ENCODE data around the gene PPP1R7.

PPP1R7 gene

DNA sequence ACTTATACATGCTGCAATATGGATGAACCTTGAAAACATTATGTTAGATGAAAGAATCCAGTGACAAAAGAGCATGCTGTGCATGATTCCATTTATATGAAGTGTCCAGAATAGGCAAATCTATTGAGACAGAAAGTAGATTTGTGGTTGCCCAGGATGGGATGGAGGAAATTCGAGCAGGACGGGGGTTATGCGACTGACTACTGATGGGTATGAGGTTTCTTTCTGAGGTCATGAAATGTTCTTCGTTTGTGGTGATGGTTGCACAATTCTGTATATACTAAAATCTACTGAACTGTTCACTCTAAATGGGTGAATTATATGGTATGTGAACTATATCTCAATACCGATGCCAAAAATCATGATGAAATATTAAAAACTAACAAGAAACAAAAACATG, 29.3 kb upstream of the PPP1R7 start:
- DNase-seq, result no peak

DNA sequence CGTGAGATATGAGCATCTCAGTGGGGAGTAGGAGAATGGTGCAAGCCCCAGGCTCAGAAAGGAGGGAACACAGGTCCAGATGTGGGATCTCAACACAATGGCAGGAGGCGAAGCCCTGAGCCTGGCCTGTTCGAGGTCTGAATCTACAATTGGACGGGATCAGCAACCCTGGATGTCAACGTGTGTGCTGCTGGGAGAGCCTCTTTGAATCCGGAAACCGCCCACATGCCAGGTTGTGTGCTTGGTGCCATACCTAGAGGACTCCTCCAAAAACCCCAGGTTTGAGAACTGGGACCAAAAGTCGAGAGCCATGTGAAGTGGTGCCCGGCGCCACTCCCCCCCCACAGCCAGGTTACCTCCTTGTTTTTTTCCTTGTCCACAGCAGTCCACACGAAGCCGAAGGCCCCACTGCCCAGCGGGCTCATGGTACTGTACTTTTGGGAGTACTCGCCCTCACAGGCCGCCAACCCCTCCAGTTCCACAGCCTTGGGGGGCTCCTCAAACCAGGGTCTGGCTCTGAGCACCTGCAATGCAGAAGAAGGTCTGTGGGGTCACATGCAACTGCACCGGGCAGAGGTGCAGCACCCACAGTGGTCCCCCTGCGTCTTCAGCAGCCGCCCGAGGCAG, 27.8 kb upstream of the PPP1R7 start:
- no peak for DNase-seq

DNA sequence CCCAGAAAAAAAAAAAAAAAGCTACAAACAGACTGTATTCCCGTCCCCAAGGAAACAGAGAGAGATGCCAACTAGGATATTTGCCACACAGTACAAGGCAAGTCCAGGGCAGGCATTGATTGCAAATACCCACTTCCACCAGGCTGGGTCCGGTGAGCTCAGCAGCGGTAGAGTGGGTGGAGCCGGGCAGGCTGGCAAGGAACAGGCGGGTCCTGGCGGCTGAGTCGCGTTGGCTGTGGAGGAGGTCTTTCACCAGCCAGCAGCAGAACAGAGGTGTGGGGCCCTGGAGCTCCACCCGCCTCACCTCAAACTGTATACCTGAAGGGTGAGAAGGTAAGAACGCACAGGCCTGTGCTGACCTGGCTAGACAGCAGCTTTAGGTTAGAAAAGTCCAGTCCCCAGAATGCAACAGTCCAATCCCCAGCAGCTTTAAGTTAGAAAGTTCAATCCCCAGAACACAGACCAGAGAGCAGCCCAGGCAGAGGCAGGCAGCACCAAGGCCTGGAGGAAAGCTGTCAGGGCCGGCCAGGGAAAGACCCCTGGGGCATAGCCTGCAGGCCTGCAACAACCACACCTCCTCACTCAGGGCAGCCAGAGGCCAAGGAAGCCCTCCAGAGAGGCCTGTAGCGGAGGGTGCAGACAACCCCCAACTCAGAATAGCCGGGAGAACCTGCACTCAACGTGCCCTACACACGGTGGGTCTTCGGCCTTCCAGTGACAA, 26.3 kb upstream of the PPP1R7 start:
- peak; percentile 27 to 38 for DNase-seq

DNA sequence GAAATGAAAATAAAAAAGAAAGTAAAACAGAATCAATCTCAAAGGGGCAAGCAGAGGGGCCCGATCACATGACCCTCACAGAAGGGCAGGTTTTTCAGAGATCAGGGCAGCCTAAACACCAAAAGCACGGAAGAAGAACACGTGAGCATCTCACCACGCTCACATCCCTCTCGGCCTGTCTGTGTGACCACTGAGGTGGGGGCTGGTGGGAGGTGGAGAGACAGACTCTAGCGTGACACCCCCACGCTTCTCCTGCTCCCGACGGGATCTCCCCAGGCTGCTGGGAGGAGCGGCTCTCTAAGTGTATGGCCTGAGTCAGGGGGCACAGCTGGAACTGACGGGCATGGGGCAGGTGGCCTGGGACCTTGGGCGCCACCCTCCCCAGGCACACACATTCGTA, 24.6 kb upstream of the PPP1R7 start:
- DNase-seq, result no peak

DNA sequence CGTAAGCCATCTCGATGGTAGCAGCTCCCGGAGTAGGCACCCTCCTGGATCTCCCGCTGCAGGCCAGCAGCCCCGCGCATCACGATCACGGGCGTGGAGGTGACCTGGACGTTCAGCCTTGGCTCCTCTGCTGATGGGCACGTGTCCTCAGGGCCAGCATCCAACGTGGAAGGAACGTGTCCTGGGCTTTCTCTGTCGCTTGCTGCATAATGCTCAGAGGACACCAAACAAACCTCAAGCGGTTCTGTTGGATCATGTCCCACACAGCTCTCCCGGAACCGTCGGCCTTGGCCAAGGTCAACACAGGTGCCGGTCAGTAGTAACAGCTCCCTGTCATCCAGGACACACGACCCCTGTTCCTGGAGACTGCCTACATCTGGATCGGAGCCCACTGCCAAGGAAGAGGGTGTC, 24.1 kb upstream of the PPP1R7 start:
- DNase-seq, result no peak

DNA sequence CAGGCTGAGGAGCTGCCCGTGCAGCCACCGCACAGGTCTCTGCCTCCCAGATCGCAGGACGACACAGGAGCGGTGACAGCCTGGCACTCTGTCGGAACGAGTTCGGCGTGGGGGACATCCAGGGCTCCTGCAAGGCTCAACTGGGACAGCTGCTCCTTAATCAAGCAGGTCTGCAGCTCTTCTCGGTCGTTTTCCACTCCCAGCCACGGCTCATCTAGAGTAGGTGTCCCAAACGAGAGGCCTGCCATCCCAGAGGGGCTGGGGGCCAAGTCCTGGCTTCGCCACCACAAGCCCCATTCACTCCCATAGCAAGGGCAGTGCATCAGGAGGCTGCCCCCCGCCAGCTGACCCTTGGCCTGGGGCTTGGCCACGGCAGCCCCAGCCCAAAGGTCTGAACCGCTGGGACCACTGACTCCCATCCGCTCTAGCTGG, 23.5 kb upstream of the PPP1R7 start:
- no peak for DNase-seq

DNA sequence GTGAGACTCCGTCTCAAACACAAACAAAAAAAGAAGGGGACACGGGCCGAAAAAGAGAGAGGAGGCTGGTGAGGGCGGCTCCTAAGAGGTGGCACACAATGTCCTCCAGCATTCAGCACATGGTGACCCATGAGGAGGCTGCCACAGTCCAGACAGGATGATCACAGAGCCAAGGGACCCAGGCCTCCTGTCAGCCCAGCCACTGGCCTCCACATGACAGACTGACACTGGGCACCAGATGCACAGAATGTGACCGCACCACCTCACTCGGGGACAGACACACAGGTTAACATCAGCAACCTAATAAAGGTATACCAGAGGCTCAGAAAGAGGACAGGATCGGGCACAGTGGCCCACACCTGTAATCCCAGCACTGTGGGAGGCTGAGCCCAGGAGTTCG, 22.0 kb upstream of the PPP1R7 start:
- no peak for DNase-seq

DNA sequence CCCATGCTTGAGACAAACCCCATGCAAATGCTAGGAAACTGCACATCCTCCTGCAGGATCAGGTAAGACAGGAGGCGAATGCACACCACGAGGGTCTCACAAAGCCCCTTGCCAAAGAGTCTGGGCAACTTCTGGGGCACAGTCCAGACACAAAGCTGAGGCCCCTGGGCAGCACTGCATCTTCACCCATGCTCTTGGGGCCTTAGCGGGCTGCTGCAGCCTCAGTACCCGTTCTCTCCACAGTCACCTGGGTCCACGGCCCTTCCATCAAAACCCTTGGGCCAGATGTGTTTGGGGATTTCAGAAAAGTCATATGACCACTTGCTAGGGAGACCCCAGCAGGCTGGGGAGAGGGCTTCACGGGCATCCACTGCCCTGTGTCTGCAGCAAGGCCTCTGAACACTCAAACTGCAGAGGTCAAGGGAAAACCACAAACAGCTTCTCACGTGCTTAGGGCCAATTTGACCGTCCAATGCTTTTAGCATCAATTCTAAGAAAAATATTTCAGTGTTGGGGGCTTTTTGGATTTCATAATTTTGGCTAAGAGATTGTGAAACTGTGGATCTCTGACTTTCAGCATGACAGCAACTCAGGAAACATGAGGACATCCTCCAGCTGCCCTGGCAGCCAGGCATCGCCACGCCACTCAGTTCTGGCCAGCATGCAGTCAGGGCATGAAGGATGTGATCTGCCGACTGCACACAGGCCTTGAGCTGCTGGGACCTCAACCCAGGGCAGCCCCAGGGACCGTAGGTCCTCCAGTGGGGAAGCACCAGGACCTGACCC, 21.0 kb upstream of the PPP1R7 start:
- no peak for DNase-seq

DNA sequence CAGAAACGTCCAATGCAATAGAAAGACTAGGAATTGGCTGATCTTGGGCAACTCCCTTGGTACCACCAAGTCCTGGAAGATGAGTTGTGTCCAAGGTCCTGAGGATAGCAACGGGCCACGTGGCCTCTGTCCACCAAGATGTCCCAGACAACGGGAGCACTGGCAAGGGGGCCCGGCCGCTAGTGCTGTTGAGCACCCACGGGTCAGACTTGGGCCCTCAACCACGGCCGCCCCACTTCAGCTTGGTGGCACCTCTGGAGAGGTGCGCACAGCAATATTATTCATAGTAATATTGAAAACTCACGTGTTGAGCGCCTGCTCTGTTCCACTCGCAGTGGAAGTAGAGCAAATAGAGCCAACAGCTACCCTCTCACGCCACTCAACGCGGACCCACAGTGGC, 20.0 kb upstream of the PPP1R7 start:
- DNase-seq, result no peak

DNA sequence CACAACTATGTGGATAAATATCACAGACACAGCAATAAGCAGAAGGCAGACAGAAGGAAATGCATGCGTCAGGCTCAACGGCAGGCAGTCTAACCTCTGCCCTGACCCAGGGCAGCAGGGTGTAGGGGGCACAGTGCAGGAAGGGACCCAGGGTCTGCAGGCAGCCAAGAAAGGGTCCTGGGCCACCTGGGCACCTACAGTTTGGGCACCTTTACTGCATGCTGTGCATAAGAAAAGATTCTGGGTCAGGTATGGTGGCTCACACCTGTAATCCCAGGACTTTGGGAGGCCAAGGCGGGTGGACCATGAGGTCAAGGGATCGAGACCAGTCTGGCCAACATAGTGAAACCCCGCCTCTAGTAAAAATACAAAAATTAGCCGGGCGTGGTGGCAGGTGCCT, 18.7 kb upstream of the PPP1R7 start:
- DNase-seq, result no peak

DNA sequence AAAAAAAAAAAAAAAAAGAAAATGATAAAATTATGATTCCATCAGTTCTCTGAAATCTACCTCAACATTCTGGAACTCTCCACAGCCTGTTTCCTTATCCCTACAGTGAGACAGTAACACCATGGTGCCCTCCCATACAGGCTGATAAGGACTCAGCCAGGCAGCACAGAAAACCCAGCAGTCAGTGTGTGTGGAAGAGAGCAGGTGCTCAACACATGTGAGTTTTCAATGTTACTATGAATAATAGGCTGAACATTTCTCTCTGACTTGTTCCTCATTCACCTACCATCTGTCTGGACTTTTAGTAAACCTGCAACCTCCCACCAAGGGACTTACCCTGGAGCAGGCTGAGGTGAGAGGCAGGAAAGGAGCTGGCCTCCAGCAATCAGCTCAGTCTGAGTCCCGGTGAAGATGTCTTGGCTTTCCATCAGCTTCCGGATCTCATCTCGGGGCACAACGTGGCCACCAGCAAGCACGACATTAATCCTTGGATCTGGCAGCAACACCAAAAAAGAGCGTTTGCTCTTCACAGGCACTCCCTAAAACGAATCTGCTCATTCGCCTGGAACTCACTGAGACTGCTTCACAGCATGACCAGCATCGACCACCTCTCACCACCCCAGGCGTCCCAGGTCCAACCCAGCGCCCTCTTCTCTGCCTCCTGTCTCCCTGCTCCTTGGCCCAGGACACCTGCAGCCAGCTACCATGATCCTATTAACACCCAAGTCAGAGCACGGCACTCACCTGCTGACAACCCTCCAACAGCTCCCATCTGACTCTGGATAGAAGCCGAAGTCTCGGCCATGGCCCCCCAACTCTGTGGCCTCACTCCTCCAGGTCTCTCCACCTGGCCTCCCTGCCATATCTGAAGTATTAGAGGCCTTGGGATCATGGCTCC, 17.5 kb upstream of the PPP1R7 start:
- DNase-seq, result no peak

DNA sequence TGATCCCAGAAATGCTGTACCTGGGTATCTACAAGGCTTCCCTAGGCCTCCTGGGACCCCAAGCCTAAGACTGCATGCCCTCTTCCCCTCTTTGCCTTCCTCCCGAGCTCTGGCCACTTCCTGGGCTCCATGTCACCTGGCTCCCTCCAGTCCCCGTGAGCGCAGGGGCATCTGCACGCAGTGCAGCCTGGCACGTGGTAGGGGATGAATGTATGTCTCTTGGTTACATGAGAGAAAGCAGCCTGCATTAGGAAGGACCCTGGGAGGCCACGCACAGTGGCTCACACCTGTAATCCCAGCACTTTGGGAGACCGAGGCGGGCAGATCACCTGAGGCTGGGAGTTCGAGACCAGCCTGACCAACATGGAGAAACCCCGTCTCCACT, 16.8 kb upstream of the PPP1R7 start:
- no peak for DNase-seq

DNA sequence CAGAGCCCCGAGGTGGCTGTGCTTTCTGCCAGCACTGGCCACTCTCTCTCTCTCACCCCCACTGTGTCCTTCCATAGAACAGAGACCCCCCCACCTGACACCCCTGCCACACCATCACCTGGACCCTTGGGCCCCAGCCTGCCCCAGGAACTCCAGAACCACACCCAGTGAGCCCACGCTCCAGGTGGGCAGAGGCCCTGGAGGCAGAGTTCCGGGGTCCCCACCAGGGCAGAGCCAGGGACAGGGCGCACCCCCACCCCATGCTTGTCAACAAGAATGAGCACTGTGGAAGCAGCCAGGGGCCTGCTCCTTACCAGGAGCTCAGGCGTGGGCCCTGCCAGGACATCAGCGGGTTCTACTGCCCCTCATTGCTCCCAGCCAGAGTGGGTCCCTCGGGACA, 15.6 kb upstream of the PPP1R7 start:
- DNase-seq, result no peak

DNA sequence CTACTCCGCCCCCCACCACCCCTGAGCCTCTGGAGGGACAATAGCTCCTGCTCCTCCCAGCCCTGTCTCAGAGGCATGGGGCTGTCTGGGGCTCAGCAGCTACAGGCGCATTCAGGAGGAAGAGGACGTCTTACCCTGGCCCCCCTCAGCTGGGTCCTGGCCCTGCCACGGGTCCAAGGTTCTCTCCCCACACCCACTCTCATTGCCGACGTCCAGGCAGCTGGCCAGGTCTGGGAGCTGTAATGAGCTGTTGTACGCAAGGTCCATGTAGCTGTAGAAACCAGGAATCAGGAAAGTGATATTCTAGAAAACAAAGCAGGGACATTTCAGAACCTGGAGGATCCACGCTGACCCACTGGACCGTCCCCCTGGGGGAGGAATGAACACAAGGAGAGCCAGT, 14.5 kb upstream of the PPP1R7 start:
- no peak for DNase-seq

DNA sequence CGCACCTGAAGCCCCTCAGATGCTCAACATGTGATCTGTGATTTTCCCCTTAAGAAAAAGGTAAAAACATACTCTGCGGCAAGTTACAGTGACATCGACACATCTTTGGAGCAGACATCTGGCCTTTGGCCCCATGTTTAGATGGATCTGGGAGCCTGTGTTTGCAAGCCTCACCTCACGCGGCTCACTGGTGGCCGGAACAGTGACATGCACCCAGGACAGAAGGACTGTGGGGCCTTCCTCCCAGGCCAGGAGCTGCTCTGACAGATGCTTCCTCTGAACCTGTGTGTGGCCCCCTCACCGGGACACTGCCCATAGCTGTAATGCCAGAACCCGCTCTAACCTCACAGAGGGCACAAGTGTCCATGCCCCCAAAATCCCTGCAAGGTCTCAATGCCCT, 14.1 kb upstream of the PPP1R7 start:
- no peak for DNase-seq

DNA sequence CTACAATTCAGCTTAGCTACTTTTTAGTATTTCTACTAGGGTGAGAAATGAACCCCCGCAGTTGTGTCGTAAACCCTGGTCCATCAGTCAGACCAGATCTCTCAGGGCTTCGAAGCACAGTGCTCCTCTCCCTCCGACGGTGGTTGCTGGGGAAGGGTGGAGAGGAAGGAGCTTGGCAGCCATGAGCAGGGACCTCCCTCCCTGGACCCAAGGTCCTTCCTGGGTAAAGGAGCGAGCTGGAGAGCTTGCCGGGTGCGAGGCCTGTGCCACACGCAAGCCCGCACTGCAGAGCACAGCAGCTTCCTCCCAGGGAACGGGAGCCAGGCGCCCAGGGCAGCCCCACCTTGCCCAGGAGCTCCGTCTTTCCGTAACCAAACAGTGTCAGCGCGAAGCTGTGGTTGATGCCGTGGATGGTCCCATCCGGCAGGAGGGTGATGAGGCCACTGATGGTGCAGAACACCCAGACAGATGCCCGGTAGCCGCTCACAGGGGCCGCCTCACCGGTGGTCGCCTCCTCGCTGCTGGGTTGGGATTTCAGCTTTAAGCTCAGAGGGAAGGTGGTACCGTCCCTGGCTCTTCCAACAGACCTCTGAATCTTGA, 13.5 kb upstream of the PPP1R7 start:
- DNase-seq, result no peak

DNA sequence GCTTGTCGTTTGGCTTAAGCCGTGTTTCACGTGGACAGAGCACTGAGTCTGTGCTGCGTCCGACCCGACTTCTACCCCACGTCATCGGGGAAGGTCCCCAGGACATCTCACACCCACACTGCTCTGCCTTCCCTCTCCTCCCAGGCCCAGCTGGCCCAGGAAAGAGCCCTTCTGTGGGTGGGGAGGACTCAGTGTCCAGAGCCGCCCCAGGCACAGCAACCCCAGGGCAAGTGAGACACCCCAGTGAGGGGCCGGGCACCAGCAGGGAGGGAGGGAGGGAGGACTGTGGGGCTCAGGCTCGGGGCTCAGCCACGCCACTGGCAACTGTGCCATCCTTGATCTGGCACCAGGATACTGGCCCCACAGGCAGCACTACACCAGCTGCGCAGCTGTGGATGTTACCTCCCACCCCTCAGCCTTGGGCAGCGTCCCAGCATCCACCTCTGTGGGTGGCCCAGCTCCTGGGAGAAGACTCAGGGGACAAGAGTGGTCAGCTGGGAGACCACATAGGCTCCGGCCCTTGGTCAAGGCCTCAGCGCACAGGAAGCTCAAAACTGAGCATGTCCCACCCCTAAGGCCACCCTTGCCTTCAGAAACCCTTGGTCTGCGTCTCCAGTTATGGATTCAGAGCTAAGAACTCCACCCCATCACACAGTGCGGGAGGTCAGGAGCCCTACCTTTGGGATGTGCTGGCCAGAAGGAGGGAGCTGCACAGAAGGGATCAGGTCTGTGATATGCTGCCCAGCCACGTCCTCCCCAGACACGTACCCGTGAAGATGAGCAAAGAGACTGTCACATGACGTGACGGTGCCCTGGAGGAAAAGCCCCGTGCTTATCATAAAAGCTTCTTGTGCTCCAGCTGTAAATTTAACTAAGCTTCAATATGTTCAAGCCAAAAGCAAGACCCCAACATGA, 12.7 kb upstream of the PPP1R7 start:
- no peak for DNase-seq

DNA sequence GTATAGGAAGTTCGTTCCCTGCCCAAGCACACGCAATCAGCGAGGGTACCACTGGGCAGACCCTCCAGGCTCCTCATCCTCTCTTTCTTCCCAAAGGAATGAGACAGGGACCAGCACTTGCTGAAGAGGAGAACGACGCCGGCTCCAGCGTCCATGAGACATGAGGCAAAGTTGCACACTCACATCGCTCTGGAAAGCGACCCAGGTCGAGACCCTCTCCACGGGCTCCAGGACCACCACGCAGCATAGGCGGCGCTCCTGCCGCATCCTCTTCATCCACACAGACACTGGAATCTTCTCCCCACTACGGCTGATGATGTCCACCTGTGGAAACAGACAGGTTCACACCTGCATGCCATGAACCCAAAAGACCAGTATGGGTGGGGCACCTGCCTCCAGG, 11.8 kb upstream of the PPP1R7 start:
- DNase-seq, result no peak

DNA sequence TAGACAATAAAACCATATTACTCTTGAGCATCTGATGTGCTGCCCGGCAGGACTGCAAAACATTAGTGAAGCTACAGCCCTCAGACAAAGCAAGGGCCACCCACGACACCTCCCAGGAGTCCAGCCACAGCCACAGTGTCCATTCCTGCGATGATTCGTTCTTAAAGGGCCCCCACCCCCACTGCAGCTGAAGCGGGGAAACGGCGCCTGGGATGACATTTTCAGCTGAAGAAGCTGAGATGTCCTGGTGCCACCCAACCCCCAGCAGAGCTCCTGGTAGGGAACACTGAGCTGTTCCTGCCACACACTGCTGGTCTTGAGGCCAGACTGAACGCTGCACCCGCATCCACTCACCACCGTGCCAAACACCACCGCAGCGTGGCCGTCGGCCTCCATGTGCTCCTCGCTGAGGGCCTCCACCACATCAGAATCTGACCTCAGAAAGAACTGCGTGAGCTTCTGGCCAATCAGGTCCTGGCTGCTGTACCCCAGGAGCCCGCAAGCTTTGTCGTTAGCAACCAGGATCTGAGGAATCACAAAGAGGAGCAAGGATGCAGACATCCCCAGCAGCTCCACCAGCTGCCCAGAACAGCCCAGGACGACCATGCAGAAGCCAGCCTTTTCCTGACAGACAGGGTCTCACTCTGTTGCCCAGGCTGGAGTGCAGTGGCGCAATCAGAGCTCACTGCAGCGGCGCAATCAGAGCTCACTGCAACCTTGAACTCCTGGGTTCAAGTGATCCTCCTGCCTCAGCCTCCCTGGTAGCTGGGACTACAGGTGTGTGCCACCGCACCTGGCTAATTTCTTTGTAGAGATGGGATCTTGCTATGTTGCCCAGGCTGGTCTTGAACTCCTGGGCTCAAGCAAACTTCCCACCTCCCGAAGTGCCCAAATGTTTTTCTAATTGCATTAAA, 10.5 kb upstream of the PPP1R7 start:
- DNase-seq, result no peak

DNA sequence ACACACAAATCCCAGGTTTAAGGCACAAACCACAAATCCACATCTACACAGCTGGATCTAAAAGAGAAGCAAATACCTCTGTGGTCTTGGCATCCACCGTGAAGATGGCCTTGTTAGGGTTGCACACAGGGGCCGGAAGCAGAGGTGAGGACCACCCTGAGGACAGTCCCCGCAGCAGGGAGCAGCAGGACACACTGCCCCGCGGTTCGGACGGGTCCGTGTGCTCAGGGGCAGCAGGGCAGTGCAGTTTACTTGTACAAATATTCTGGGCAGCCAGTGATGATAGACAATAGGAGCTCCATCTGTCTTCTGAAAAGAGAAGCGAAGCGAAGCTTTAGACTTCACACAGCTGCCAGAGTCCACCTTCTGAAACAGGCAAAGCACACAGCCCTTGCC, 9.8 kb upstream of the PPP1R7 start:
- DNase-seq, result no peak
